Heart right ventricle (tissue), 16 donors: ENCODE data around the gene ERI3. TPM values are rescaled to one million over a fixed set of nuclear protein-coding genes. Genes with fewer than 3 reads are reported as not detected.

Experiments
- ATAC-seq, 8 donors: fragments of 200-7000 bp; cut with Tn5 transposase; one replicate each; pipeline ENCODE4 v1.9.1; 2020; ENCODE audit warnings: mild to moderate bottlenecking in 8 of 8, moderate library complexity in 8 of 8, moderate number of reproducible peaks in 1 of 8
- DNase-seq, 2 donors: peaks; one replicate each; pipeline ENCODE4 v3.0.0-alpha.2; 2020
- H3K27ac ChIP-seq, 10 donors: fragments of 200-600 bp; sonication (generic) in 2 of 10; one replicate each; pipeline versions ENCODE4 v1.5.0 to v1.8.0; 2020 to 2022; ENCODE audit warnings: mild to moderate bottlenecking in 3 of 10
- H3K27me3 ChIP-seq, 7 donors: fragments of 200-600 bp; one replicate each; pipeline ENCODE4 v1.8.0; 2021 to 2022; ENCODE audit warnings: mild to moderate bottlenecking in 2 of 7
- H3K36me3 ChIP-seq, 9 donors: fragments of 200-600 bp; sonication (generic) in 1 of 9; one replicate each; pipeline versions ENCODE4 v1.5.0 to v1.8.0; 2020 to 2022; ENCODE audit warnings: mild to moderate bottlenecking in 2 of 9
- H3K4me1 ChIP-seq, 9 donors: fragments of 200-600 bp; sonication (generic) in 1 of 9; one replicate each; pipeline versions ENCODE4 v1.5.0 to v1.8.0; 2020 to 2022; ENCODE audit warnings: mild to moderate bottlenecking in 4 of 9
- H3K4me3 ChIP-seq, 10 donors: fragments of 200-600 bp; sonication (generic) in 2 of 10; one replicate each; pipeline versions ENCODE4 v1.5.0 to v1.8.0; 2020 to 2022; ENCODE audit warnings: mild to moderate bottlenecking in 7 of 10, moderate library complexity in 2 of 10
- H3K9me3 ChIP-seq, 11 donors: fragments of 200-600 bp in 10 of 11; sonication (generic) in 2 of 11; one replicate each; pipeline versions ENCODE4 v1.5.0 to v1.8.0; 2013 to 2022; ENCODE audit warnings: mild to moderate bottlenecking in 2 of 11, control low read depth in 1 of 11, moderate library complexity in 1 of 11
- CTCF ChIP-seq, 9 donors: fragments of 200-600 bp; sonication (generic) in 2 of 9; IDR thresholded peaks; one replicate each; pipeline versions ENCODE4 v1.5.0 to v1.8.0; 2021 to 2022; ENCODE audit warnings: antibody characterized with exemption in 9 of 9, mild to moderate bottlenecking in 5 of 9, moderate library complexity in 1 of 9
- WGBS, 2 donors: extraction: QIAGEN DNeasy Blood & Tissue Kit; methylation state at CpG; one replicate each; pipeline ENCODE4 v1.1.7; 2013; ENCODE audit warnings: inconsistent platforms in 1 of 2; 5-methylcytosine and 5-hydroxymethylcytosine counted together
- intact Hi-C, 10 donors: fragments of 100-400 bp; cut with DNase I; formaldehyde crosslinking; loops; one replicate each; pipeline versions ENCODE4 v1.11.1 to v1.14.2; 2022
- polyA plus RNA-seq, 2 donors: library from polyadenylated mRNA; stranded (reverse); fragments of 200-250 nt; gene quantifications; one replicate each; pipeline ENCODE4 v1.2.3, GENCODE V29; 2013
- total RNA-seq, 10 donors: library from RNA; stranded (reverse); fragmentation: NEBNext Ultra II Directional in 3 of 10; extraction: Animal tissue kit (Norgen Biotek cat#: 25700) in 3 of 10; gene quantifications; one replicate each; pipeline versions ENCODE4 v1.2.1 to v1.2.4, GENCODE V29; 2021 to 2023
- donor health status: Arrhythmogenic right ventricular cardiomyopathy.
- donor health status: ischemic (EF 13 %, LVEDD 7.1; RV severe dilation, severe dysfunction).
- donor health status: healthy with polysubstance abuse.
- donor health status: DM: no; HTN: yes; CAD: no.
- donor health status: DM: no; HTN: no; CAD: no.
- donor health status: ischemic (EF 25% LVEDD 6.9; RV normal size, moderate dysfunction).
- donor health status: ischemic (EF 25% LVEDD 5.7; RV mildly dilated, moderate dysfunction).
- donor health status: healthy.
- donor health status: DM: yes; HTN: yes; CAD: no.
- donor health status: Ischemic cardiomyopathy.
- donor health status: ischemic (EF 35%, LVEDD 5.7; RV mildly dilated, moderate dysfunction).
- donor health status: nonischemic (EF 11% LVEDD 7.7; RV severe dilation, severe dysfunction).
- donor health status: DM: yes; HTN: yes; CAD: no.
- donor health status: PGD.
- donor health status: ischemic (EF 29% LVEDD 5.4; RV normal size, mild dysfunction).
- donor health status: nonischemic (EF 23%, LVEDD 6.1; RV moderate dilation, normal function).

The ERI3 gene
- total and polyA plus RNA-seq, 12 donors = 28.1 to 68.4 (median 47.9) TPM

GRCh38 chr1:44316231-44316759 lies 38.8 kb downstream of the ERI3 start:
- peaks cover 0 to 97% (median 31%) of the 10 kb centered on the region in 9 donors for H3K36me3 ChIP-seq
- intact Hi-C loops = loop anchor here in 8 of 10 donors (5.0 to 10.0 kb wide), 2 partner anchors 99 to 101 kb away; partner anchors contain the start of gene DMAP1 (in 1 of the 8)
- H3K27ac ChIP-seq = no peak overlapping the region
- no peak for ATAC-seq
- no peaks in the 10 kb centered on the region for H3K9me3 ChIP-seq
- DNase-seq = no peak
- TF ChIP-seq CTCF (IDR thresholded peaks at IDR 0.05) = no peak
- no peak overlapping the region for H3K4me3 ChIP-seq
- H3K4me1 ChIP-seq = peaks cover 0 to 7% (median 0%) of the 10 kb centered on the region in 9 donors
- 25 to 35% methylated on average over 1 of the region's 1 CpG for WGBS, 2 donors
- no peaks in the 10 kb centered on the region for H3K27me3 ChIP-seq

GRCh38 chr1:44315521-44315920 lies 39.5 kb downstream of the ERI3 start:
- no peak overlapping the region for H3K4me3 ChIP-seq
- no peaks in the 10 kb centered on the region for H3K9me3 ChIP-seq
- H3K36me3 ChIP-seq = peaks cover 0 to 96% (median 35%) of the 10 kb centered on the region in 9 donors
- no peak overlapping the region for H3K27ac ChIP-seq
- peaks cover 0 to 7% (median 0%) of the 10 kb centered on the region in 9 donors for H3K4me1 ChIP-seq
- no peak for DNase-seq
- no peak for ATAC-seq
- intact Hi-C loops = loop anchor here in 8 of 10 donors (5.0 to 10.0 kb wide), 2 partner anchors 98 to 101 kb away; partner anchors contain the start of gene DMAP1 (in 1 of the 8)
- H3K27me3 ChIP-seq = no peaks in the 10 kb centered on the region
- TF ChIP-seq CTCF (IDR thresholded peaks at IDR 0.05) = no peak

GRCh38 chr1:44314452-44314851 lies 40.6 kb downstream of the ERI3 start:
- no peak for ATAC-seq
- H3K4me3 ChIP-seq = no peak overlapping the region
- H3K27ac ChIP-seq = no peak overlapping the region
- peaks cover 0 to 7% (median 0%) of the 10 kb centered on the region in 9 donors for H3K4me1 ChIP-seq
- H3K27me3 ChIP-seq = no peaks in the 10 kb centered on the region
- H3K9me3 ChIP-seq = no peaks in the 10 kb centered on the region
- peaks cover 0 to 96% (median 35%) of the 10 kb centered on the region in 9 donors for H3K36me3 ChIP-seq
- DNase-seq = no peak
- TF ChIP-seq CTCF (IDR thresholded peaks at IDR 0.05) = no peak
- WGBS, 2 donors = 69 to 71% methylated on average over 5 of the region's 5 CpGs
- intact Hi-C loops = loop anchor here in 2 of 10 donors (5.0 to 10.0 kb wide), 2 partner anchors 77 to 100 kb away; partner anchors contain the start of gene DMAP1 (in 1 of the 2)

- ATAC-seq (no peak), DNase-seq (no peak)
- Histone ChIP-seq H3K36me3 (peaks cover 0 to 96% (median 35%) of the 10 kb centered on the region in 9 donors), H3K4me1 (peaks cover 0 to 2% (median 0%) of the 10 kb centered on the region in 9 donors), H3K9me3 (no peaks in the 10 kb centered on the region), H3K4me3 (no peak overlapping the region), H3K27me3 (no peaks in the 10 kb centered on the region), H3K27ac (no peak overlapping the region)
- WGBS, 2 donors = 93 to 94% methylated on average over 3 of the region's 3 CpGs
- intact Hi-C loops = loop anchor here in 2 of 10 donors (5.0 to 10.0 kb wide), 2 partner anchors 76 to 99 kb away; partner anchors contain the start of gene DMAP1 (in 1 of the 2)
- no peak for TF ChIP-seq CTCF (IDR thresholded peaks at IDR 0.05)
These were observed 41.7 kb downstream of the ERI3 start for GRCh38 chr1:44313265-44313918.
